Ectodermal cell (in vitro differentiated cells): Measurements from ENCODE around the gene RTN4RL1.

Source experiments
- H3K27ac ChIP-seq: 2 replicates; pipeline ENCODE4 v1.7.0; 2013; ENCODE audit warnings: mild to moderate bottlenecking, low read depth, low read length; ENCODE audit not compliant: insufficient read depth, poor library complexity, severe bottlenecking
- H3K27me3 ChIP-seq: 2 replicates; pipeline ENCODE4 v1.7.0; 2013; ENCODE audit warnings: mild to moderate bottlenecking, low read length; ENCODE audit not compliant: insufficient read depth, control insufficient read depth, poor library complexity, severe bottlenecking
- H3K36me3 ChIP-seq: one replicate; pipeline ENCODE4 v1.7.0; 2013; ENCODE audit warnings: low read length; ENCODE audit not compliant: control insufficient read depth, insufficient read depth
- H3K4me1 ChIP-seq: one replicate; pipeline ENCODE4 v1.7.0; 2013; ENCODE audit warnings: low read length; ENCODE audit not compliant: control insufficient read depth, insufficient read depth
- H3K4me3 ChIP-seq: 2 replicates; pipeline ENCODE4 v1.7.0; 2013; ENCODE audit warnings: low read depth, low read length, control low read depth; ENCODE audit not compliant: insufficient read depth
- H3K9me3 ChIP-seq: 2 replicates; pipeline ENCODE4 v1.7.0; 2013; ENCODE audit warnings: mild to moderate bottlenecking, low read length, moderate library complexity; ENCODE audit not compliant: control insufficient read depth
- WGBS, 2 experiments: methylation state at CpG; one replicate each; pipeline ENCODE4 v1.1.7; 2013; ENCODE audit warnings: missing lambda C conversion rate in 2 of 2; 5-methylcytosine and 5-hydroxymethylcytosine counted together

The RTN4RL1 gene

DNA sequence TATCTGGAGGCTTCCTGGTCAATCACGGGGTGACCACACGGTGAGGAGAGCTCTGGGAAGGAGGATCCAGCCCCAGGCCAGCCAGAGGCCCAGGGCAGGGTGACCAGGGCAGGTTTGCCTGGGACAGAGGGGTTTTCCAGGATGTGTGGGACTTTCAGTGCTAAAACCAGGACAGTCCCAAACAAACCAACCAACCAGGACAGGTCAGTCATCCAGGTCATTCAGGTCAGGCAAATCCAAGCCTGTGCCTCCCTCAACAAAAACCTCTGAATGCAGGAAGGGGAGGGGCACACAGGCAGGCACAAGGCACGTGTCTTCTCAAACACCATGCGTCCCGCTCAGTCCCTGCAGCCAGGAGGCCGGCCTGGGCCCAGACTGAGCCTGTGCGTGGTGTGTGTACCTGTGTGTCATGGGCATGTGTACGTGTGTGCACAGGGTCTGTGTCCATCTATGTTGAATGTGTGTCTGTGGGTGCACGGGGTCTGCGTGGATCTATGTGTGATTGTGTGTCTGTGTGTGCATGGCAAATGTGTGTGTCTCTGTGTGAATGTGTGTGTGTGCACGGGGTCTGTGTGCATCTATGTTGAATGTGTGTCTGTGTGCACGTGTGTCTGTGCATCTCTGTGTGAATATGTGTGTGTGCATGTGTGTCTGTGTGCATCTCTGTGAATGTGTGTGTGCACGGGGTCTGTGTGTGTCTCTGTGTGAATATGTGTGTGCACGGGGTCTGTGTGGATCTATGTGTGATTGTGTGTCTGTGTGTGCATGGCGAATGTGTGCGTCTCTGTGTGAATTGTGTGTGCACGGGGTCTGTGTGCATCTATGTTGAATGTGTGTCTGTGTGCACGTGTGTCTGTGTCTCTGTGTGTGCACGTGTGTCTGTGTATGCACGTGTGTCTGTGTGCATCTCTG is 78.9 kb downstream of the RTN4RL1 start:
- WGBS, 2 experiments = 84 to 88% methylated on average over 20 of the region's 20 CpGs
- peak overlapping the region; percentile 40 for H3K27ac ChIP-seq

GRCh38 chr17:1945621-1946020 is 79.5 kb downstream of the RTN4RL1 start:
- 75 to 76% methylated on average over 12 of the region's 12 CpGs for WGBS, 2 experiments
- Histone ChIP-seq H3K4me3 (no peak overlapping the region), H3K27me3 (no peaks in the 10 kb centered on the region), H3K9me3 (no peaks in the 10 kb centered on the region), H3K36me3 (no peaks in the 10 kb centered on the region), H3K4me1 (peaks cover 45% of the 10 kb centered on the region), H3K27ac (peak overlapping the region; percentile 40)

More for the DNA sequence above, 78.9 kb downstream of the RTN4RL1 start:
- no peaks in the 10 kb centered on the region for H3K27me3 ChIP-seq
- H3K4me1 ChIP-seq = peaks cover 39% of the 10 kb centered on the region
- no peaks in the 10 kb centered on the region for H3K36me3 ChIP-seq
- no peaks in the 10 kb centered on the region for H3K9me3 ChIP-seq
- H3K4me3 ChIP-seq = no peak overlapping the region

DNA sequence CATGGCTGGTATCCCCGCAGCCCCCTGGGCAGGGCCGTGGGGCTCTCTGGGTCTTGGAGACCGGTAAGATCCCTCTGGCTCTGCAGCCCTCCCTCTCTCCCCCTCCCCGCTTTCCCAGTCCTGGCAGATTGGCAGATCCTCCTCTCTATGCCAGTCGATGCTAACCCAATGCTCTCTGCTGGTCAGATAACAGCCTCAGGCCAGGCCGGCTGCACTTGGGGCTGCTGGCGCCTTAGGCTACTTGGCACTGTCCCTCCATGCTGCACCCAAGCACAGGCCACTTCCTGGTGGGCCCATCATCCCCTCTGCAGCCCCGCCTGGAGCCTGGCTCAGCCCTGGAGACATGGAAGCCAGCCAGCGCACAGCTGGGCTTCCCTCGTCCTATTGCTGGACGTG is 81.7 kb downstream of the RTN4RL1 start:
- Histone ChIP-seq H3K27me3 (no peaks in the 10 kb centered on the region), H3K36me3 (no peaks in the 10 kb centered on the region), H3K9me3 (no peaks in the 10 kb centered on the region), H3K4me1 (peaks cover 50% of the 10 kb centered on the region), H3K4me3 (no peak overlapping the region), H3K27ac (no peak overlapping the region)
- WGBS, 2 experiments = 94% methylated on average over 11 of the region's 11 CpGs

- Histone ChIP-seq H3K4me1 (peaks cover 44% of the 10 kb centered on the region), H3K36me3 (no peaks in the 10 kb centered on the region), H3K4me3 (no peak overlapping the region), H3K9me3 (no peaks in the 10 kb centered on the region), H3K27ac (no peak overlapping the region), H3K27me3 (no peaks in the 10 kb centered on the region)
- WGBS, 2 experiments = 92 to 93% methylated on average over 21 of the region's 21 CpGs
Observed at GRCh38 chr17:1942666-1943435, 82.3 kb downstream of the RTN4RL1 start.

DNA sequence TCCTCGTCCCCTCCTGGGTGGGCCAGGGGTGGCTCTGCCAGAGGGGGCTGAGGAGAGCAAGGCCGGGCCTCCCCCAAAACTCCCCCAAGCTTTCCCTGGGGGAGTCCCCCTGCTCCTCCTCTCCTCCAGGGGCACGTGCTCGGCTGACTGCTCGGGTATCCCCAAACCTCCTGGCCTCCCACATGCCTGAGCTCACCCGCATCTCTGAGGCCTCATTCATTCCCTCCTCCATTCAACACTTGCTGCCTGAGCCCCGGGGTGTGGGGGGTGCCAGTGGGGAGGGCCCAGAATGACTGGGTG is 83.1 kb downstream of the RTN4RL1 start:
- 84 to 88% methylated on average over 5 to 7 of the region's 7 CpGs for WGBS, 2 experiments
- Histone ChIP-seq H3K27ac (no peak overlapping the region), H3K9me3 (no peaks in the 10 kb centered on the region), H3K4me3 (no peak overlapping the region), H3K4me1 (peaks cover 36% of the 10 kb centered on the region), H3K27me3 (no peaks in the 10 kb centered on the region), H3K36me3 (no peaks in the 10 kb centered on the region)

GRCh38 chr17:1941272-1942065 is 83.7 kb downstream of the RTN4RL1 start:
- H3K4me3 ChIP-seq = no peak overlapping the region

DNA sequence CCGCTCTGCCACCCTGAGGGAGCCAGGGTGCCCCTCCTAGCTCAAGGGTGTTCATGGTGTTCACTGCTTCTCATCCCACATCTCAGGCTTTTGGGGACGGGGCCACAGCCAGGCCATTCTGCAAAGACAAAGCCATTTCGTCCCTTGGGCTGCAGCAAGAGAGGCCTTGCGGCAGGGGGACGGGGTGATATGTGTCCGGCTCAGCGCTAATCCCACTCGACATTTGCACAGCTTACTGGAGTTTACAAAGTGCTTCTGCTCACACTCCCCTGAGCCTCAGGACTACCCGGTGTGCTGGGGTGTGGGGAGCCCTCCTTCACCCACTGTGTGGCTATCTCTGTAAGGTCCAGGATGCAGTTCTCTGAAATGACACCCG is 84.3 kb downstream of the RTN4RL1 start:
- WGBS, 2 experiments = 91% methylated on average over 10 of the region's 10 CpGs
- no peak overlapping the region for H3K27ac ChIP-seq

More at GRCh38 chr17:1941272-1942065, 83.7 kb downstream of the RTN4RL1 start:
- no peaks in the 10 kb centered on the region for H3K27me3 ChIP-seq
- 77 to 78% methylated on average over 23 of the region's 23 CpGs for WGBS, 2 experiments
- H3K27ac ChIP-seq = no peak overlapping the region
- no peaks in the 10 kb centered on the region for H3K36me3 ChIP-seq
- H3K4me1 ChIP-seq = peaks cover 31% of the 10 kb centered on the region
- no peaks in the 10 kb centered on the region for H3K9me3 ChIP-seq

GRCh38 chr17:1939981-1940809 is 84.9 kb downstream of the RTN4RL1 start:
- 88 to 91% methylated on average over 27 of the region's 27 CpGs for WGBS, 2 experiments
- Histone ChIP-seq H3K27me3 (no peaks in the 10 kb centered on the region), H3K9me3 (no peaks in the 10 kb centered on the region), H3K27ac (no peak overlapping the region), H3K4me3 (no peak overlapping the region), H3K36me3 (no peaks in the 10 kb centered on the region), H3K4me1 (peaks cover 22% of the 10 kb centered on the region)

More for the DNA sequence above, 84.3 kb downstream of the RTN4RL1 start:
- Histone ChIP-seq H3K9me3 (no peaks in the 10 kb centered on the region), H3K4me1 (peaks cover 24% of the 10 kb centered on the region), H3K27me3 (no peaks in the 10 kb centered on the region), H3K36me3 (no peaks in the 10 kb centered on the region), H3K4me3 (no peak overlapping the region)

DNA sequence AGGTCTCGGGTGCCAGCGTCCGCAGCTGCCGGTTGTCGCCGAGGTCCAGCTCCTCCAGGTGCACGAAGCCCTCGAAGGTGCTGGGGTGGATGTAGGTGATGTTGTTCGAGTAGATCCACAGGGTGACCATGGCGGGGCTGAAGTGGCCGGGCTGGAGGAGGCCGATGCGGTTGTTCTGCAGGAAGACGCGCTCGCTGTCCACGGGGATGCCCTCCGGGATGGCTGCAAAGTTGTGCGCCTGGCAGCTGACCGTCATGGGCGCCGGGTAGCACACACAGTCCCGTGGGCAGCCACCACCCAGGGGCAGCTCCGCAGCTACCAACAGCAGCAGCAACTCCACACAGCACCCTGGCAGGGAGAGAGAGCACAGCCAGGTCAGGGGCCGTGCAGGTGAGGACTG is 87.7 kb downstream of the RTN4RL1 start:
- Histone ChIP-seq H3K27me3 (peaks cover 3% of the 10 kb centered on the region), H3K4me3 (no peak overlapping the region), H3K27ac (no peak overlapping the region), H3K4me1 (peaks cover 38% of the 10 kb centered on the region), H3K36me3 (no peaks in the 10 kb centered on the region), H3K9me3 (no peaks in the 10 kb centered on the region)
- 95 to 97% methylated on average over 25 of the region's 25 CpGs for WGBS, 2 experiments
